NB4 (cell line): ENCODE results near the gene ZNF784.

Source experiments
- CTCF ChIP-seq: IDR thresholded peaks from one replicate; pipeline ENCODE4 v1.5.1; 2012; ENCODE audit warnings: low read depth, low read length
- MYC ChIP-seq: IDR thresholded peaks from 2 replicates; pipeline ENCODE4 v1.6.1; 2011; ENCODE audit warnings: low read depth, low read length
- POLR2A ChIP-seq: IDR thresholded peaks from 2 replicates; pipeline ENCODE4 v1.6.1; 2011; ENCODE audit warnings: mild to moderate bottlenecking; ENCODE audit not compliant: insufficient read length; ENCODE audit errors: extremely low read depth

- no peak for TF ChIP-seq CTCF
- no peak for TF ChIP-seq MYC
- no peak for TF ChIP-seq POLR2A
Measured at GRCh38 chr19:55644191-55644833, 19.9 kb upstream of the ZNF784 start.
